ENCODE results near the gene GRIP2.

The GRIP2 gene

DNA sequence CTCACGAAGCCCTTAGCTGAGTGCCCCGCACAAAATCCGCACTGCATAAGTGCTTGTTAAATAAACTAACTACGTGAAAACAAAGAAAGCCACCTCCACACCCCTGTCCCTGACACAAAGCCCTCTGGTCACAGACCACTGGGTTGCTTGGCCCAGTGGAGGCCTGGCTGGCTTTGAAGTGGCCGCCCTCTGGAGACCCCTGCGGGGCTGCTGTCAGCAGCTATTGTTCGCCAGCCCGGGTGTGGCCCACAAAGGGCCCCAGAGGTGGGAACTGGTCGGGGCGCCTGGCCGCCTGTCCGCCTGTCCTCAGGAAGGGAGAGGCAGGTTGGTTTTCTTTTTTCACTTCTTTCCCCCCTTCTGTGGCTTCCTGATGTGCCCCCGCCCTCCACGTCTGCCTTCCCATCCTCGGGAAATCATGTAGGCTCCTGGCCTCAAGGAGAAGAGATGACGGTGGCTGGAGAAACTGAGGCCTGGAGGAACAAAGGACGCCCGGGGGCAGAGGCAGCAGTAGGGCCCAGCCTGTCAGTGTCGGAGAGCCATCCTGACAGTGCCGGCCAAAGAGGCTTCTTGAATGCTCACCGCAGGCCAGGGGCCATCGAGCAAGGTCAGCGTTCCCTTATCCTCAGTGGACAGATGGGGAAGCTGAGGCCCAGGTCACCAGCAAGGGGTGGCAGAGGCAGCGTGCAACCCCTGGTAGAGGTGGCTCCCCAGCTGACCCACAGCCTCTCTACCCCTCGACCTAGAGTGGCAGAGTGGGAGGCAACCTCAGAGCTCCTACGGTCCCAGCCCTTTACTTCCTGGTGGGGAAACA, 76.6 kb downstream of the GRIP2 start:
- DNase-seq, result peak; percentile 7

DNA sequence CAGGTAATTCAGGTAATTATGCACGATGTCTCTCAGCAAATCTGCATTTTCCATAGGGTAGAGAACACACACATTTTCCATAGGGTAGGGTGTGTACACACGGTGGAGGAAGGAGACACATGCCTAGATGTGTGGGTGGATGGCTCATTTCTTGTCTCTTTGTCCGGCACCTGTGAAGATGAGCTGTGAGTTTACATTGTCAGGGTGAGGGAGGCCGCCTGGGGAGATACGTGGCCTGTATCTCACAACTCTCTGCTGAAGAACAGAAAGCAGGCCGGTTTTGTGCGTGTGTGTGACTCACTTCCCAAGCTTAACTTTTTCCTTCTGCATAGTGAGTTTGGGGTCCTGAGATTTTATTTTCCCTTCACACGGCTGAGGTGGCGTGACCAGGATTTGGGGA, 77.4 kb downstream of the GRIP2 start:
- no peak for DNase-seq

DNA sequence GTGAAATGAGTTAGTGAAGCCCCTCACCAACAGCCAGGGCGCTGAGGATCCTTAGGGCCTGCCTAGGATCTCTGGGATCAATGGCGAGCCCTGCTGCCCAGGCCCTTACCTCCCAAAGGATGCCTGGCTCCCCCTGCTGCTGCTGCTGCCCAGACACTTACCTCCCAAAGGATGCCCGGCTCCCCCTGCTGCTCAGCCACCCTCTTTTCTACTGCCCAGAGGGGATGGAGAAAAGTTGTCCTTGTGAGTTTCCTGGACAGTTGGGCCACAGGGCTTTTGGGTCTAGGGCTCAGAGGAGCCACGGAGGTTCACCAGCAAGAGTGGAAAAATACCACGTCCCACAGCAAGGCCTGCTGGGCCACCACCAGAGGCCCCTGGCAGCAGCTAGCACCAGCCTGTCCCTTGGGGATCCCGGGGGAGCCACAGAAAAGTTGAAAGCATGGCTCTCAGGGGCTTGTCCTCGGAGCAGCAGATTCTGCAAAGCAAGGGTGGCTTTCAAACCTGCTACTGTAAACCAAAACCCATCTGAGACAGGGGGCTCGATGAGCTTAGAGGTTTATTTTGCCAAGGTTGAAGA, 78.3 kb downstream of the GRIP2 start:
- peak; percentile 61 for DNase-seq

DNA sequence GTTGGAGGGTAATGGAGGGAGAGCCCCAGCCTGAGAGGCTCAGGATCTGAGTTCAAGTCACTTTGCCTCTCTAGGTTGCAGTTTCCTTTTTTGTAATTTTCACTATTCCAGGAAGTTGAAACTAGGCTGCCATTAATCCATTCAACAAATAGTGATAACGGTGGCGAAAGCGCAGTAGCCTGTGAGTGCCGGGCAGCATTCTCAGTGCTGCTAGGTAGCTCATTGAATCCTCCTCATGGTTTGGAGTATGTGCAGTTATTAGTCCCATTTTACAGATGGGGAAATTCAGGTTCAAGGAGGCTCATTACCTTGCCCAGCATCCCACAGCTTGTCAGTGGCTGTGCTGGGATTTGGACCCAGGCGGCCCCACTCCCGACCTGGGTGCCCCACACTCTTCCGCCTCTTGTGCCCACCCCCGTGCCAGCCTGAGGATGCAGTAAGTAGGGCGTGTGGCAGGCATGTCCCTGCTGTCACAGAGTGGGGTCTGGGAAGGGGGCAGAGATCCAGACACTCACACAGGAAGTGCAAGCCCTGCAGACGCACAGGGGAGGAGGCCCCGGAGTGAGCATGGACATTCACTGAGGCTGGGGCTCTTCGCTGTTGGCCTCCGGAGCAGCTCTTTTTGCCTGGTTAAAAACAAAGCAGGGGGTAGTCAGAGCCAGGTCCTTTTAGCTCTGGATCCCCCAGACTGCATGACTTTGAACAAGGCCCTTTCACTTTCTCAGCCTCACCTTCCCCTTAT, 79.0 kb downstream of the GRIP2 start:
- no peak for DNase-seq

DNA sequence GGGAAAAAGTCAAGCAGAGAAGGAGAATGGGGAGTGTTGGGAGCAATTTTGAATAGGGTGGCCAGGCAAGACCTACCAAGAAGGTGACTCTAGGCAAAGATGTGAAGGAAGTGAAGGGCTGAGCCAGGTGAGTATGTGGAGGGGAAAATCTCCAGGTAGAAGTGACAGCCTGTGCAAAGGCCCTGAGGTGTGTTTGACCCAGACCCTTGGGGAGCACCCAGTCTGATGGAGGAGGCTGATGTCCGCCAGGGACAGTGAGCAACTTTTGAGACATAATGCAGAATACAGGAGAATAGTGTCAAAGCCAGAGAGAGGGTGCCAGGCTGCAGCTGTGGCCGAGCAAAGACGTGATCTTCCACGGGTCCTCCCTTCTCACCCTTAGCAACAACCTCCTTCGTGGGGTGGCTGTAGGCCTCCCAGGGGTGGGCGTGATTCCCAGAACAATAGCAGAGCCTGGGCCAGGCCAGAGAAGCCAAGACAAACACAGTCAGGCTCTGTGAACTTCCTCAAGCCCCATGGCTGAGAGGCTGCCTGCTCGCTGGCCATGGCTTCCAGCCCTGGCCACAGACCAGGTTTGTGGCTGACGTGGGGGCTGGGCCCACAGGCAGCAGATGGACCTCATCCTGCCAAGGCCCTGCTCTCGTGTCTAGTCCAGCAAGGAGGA, 79.7 kb downstream of the GRIP2 start:
- DNase-seq, result no peak

DNA sequence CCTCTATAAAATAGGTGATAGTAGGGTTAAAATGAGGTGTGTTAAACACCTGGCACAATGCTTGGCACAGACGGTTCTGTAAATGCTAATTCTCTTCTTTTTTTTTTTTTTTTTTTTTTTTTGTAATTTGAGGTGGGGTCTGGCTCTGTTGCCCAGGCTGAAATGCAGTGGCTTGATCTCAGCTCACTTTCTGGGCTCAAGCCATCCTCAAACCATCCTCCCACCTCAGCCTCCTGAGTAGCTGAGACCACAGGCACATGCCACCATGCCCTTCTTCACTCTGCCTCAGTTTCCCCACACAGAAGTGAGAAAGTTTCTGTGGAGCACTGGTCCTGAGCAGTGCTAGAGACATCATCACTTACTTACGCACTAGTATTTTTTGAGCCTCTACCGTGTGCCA, 80.4 kb downstream of the GRIP2 start:
- DNase-seq, result no peak

DNA sequence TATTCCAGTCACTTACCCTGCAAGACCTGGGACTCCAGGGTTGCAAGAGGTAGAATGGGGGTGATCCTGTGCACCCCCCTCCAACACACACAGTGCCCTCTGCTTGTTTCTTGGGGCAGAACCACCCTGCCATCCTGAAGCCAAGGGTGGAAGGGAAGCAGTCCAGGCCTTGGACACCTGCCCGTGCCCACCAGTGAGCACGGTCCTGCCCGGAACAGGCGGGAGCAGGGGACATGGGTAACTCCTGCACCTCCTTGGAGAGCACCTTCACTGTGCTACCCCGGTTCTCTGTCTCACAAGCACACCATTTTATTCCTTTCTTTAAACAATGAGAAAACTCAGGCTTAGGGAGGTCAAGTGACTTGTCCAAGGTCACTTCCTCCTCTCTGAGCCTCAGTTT, 80.8 kb downstream of the GRIP2 start:
- DNase-seq, result no peak

DNA sequence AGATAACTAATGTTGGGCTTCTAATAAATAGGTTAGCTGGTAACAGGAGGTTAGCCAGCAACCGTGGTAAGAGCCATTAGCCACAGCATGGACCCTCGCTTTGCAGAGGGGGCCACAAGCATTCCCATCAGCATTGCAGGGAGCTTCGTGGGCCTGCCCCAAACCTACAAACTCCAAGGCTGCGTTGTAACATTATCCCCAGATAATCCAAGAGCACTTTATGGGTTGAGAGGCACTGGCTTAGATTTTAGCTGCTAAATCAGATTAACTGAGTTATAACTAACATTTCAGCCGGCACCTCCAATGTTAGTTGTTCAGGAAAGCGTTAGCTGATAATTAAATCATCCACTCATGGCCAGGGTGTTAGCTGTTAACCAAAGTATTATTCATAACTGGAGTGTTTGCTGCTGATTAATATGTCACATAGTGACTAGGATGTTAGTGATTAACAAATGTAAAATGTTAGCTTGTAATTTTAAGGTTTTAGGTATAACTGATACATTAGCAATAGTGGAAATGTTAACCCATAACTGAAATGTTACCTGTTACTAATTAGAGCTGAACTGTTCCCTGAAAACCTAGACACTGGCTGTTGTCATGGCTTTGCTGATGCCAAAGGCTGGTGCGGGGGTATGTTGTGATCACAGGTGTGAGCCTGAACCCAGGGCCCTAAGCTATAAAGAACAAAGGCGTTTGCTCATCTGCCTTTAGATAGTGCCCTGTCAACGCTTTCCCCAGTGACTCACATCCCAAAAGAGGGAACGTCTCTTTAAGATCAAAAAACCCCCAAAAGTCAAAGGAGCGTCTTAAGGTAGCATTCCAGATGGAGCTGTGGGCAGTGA, 81.5 kb downstream of the GRIP2 start:
- DNase-seq, result no peak

DNA sequence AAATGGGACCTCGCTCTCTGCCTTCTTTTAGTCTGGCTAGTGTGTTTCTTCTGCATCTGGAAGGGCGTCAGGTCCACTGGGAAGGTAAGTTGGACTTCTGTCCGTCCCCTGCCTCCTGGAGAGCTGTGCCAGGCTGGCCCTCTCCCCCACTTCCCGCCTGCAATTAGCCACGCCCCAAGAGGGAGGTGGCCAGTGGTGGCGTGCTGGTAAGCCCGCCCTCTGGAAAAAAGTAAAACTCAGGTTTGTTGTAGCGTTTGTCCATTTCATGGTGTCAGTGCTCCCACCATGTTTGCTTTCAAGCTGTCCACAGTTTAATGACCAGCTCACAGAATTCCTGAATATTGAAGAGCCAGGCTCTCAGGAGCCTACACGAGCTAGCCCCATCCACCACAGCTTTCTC, 82.1 kb downstream of the GRIP2 start:
- DNase-seq, result no peak

DNA sequence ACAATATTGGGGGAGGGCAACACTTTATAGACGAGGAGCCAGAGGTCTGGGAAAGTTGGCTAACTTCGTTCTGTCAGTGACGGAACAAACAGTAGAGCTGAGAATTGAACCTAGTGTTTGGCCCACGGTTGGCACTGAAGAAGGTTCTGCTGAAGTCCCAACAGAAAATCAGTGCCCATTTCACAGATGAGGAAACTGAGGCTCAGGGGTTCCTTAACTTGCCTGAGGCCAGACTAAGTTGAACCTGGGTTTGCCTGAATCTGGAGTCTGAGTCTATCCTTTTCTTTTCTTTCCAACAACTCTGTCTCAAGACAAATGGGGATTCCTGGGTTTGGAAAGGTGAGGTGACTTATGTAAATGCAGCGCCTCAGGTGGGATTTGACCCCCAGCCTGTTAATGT, 82.7 kb downstream of the GRIP2 start:
- no peak for DNase-seq

DNA sequence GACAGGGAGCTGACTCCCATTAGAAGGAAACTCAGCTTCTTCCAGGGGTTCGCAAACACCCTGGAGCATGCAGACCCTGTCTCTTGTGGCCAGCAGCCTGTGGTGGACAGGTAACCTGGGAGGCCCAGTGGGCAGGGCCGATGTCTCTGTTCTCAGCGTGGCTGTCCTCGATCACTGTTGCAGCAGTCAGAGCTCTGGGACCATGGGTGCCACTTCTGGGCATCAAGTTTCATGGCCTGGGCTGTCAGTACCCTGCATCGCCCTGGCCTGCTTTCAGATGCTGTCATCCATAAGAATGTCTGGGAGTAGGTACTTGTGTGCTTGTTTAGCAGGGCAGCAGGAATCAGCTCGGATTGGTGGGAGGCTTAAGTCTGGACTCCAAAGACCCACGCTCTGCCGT, 83.3 kb downstream of the GRIP2 start:
- no peak for DNase-seq

DNA sequence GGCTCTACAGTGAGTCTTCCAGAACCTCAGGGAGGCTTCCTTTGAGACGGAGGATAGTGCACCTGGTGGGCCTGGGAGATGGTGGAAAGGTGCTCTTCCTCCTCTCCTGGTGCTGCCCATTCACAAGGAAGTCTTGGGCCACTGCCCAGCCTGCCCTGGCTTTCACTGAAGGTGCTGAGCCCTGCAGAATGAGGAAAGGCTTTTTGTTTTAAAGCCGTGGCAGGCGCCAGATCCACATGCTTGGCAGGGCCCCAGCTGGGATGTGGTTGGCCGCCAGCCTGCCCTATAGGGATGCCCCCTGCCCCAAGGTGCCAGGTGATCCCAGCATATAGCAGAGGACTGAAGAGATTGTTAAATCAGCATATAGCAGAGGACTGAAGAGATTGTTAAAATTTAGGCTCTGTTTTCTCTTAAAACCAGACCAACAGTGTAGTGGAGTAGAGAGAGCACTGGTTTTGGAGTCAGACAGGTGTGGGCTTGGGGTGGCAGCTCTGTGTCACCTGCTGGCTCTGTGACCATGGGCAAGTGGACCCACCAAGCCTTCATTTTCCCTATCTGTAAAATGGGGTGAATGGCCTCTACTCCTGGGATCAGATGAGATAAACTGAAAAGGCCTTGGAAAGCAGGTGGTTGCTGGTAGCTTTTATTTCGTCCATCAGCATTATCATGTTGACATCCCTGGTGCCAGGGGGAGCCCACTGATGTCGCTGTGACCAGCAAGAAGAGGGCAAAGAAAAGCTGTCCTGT, 84.4 kb downstream of the GRIP2 start:
- peak; percentile 11 for DNase-seq

DNA sequence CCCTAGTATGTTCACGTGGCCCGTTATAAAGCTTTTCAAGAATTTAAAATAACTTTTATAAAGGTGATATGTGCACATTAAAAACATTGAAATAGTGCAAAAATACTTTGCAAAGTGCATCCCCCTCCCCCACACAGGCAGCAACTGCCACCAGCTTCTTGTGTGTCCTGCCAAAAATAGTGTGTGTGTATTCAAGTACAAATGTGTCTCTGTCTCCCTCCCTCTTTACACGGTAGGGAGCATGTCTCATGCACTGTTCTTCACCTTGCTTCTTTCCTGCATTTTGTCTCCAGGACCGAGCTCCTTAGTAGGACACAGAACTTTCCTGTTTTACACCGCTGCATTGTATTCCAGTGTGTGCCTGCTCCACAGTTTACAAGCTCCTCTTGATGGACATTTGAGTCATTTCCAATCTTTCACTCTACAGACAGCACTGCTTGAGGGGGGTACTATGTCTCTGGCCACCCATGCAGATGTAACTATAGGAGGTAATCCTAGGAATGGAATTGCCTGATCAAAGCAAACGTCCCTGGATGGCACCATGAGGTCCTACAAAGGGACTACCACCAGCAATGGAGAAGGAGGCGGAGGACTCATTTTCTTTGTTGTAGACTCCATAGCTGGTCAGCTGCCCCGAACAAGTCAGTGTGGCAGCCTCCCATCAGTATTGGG, 85.4 kb downstream of the GRIP2 start:
- no peak for DNase-seq

DNA sequence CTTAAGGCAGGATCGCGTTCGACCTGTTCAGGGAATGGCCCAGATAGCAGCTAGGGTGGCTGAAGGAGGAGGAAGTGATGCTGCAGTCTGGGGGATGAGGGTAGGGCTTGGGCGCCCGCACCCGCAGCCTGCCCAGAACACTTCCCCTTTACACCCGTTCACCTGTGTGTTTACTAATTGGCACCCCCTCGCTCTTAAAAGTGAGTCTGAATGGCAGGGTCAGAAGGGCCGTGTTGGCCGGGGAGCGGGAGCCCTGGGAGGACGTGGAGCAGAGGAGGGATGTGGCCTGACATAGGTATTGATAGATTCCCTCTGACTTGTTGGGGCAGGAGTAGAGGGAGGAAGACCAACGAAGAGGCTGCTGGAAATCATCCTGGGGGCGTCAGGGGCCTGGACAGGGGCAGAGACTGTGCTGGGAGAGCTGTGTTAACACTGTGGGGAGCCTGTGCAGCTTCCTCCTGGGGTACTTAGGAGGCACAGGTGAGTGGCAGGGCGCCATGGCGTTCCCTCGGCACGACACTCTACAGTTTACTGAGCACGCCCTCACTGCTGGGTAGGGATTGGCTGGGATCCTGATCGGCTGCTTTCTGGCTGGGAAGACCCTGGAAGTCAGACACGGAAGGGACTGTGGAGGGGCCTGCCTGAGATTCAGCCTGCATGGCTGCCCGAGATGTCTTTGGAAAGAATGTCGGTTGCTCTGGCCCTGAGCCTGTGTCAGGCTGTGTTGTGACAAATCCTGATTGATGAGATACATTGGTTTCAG, 86.1 kb downstream of the GRIP2 start:
- no peak for DNase-seq

DNA sequence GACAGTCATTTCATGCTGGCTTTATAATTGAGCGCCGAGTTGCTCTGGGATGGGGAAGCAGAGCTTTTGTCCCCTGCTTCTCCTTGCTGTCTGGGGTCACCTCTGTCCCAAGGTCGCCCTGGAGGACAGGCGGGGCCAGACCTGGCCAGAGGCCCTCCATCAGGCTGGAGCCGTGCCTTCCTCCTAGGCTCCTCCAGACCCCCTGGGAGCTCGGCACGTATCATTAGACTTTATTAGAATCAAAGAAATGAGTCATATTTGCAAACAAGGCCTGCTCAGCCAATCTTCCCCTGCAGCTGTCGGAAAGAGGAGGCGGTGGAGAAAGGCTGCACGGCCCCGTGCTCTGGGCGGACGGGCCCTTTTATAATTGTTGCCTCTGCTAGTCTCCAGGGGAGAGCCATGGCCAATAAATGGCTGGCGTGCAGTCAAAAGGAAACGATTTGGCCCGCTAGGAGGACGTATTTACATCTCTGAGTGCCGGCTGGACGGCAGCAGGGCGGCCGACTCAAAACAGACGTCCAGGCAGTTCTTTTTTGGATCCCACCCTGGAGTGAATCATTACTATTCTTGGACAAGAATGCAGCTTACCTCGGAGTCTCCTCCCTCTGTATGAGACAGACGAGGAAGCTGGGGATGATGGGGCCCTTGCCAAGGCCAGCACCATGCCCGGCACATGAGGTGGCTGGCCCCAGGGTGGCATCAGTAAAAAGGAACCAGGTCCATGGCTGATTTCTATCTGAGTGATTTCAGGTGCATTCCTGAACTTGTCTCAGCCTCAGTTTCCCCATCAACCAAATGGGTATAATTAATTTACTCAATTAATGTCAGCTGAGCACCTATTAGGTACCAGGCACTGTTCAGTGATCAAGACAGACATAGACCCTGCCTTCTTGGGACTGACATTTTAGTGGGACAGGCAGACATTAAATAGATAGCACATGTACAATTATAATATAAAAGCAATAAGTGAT, 87.1 kb downstream of the GRIP2 start:
- DNase-seq, result peak; percentile 95

DNA sequence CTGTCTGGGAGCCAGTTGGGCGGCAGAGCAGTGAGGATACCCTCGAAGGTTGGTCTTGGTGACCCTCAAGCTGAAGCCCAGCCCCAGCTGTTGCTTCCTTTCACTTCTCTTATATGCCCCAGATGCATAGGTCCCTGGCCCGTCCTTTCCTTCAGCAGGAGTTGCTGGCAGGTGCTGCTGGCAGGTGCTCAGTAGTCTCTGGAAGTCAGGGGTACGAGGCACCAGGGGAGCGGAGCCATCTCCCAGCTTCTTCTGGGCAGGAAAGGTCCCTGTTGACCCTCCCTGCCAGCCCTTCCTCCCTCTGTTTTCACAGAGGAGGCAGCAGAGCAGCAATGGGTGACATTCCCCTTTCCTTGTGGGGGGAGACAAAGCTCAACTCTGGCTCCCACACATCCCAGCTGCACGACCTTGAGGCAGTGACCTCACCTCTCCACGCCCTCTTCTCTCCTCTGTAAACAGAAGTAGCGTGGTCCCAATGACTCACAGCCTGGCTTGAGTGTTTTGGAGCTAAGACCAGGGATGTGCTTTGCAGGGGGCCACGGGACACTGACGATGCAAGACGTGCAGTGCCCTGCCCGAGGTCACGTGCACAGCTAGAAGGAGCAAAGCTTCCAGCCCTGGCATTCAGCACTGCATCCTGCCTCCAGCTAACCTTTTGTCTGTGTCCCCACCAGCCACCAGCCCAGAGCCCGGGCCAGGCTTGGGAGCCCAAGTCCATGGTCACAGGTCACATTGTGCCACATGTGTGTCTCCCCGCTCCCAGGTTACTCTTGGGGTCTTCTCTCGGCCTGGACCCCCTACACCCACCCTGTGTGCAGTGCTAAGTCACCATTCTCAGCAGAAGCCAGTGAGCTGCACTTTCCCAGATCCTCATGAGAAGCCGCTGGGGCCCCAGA, 88.0 kb downstream of the GRIP2 start:
- peak; percentile 50 for DNase-seq

DNA sequence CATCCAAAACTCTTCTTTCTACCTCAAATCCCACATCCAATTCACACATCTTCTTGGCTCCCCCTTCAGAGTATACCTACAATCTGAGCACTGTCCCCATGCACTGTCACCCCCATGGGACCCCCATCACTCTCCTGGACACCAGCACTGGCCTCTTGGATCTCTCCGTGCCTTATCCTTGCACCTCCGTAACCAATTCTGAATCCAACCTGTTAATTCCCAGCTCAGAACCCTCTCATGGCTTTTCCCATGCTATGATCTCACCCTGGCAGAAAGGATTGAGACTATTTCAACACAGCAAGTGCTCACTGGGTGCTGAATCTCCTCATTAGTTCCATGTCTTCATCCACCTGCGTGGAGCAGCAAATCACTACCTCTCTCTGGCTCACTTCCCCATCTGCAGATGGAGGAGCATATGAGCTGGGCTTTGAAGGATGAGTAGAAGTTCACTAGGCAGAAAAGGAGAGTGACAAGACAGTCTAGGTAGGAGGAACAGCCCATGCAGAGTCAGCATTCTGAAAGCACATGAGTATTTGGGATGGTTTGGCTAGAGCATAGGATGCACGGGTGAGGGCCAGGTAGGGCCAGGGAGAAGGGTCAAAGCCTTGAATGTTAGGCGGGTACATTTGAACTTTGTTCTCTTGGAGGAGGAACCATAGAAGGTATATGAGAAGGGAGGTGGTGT, 89.1 kb downstream of the GRIP2 start:
- DNase-seq, result no peak

DNA sequence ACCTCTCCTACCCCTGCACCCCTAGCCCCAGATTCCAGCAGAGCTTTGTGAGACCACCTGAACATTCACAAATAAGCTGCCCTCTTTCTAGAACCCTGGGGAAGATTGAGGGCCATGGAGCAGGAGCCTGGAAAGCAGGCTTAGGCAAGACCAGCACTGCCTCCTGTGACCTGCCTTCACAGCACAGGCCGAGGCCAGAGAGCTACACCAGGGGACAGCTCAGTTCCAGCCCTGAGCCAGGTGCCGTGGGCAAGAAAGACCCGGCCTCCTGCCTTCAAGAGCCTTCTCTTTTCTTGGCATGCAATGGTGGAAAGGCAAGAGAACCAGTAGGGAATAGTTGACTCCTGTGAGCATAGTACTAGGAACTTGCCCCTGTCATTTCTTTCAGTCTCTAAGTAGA, 89.6 kb downstream of the GRIP2 start:
- no peak for DNase-seq
